ENCODE results near the gene TRPM6. TPM values are rescaled to one million over a fixed set of nuclear protein-coding genes. Genes with fewer than 3 reads are reported as not detected.

The TRPM6 gene
- total and polyA plus RNA-seq, 4 experiments from 2014 or later = not detected

GRCh38 chr9:74742792-74743730, 144.7 kb downstream of the TRPM6 start:
- H3K36me3 Mint-ChIP-seq = no peaks in the 10 kb centered on the region
- no peaks in the 10 kb centered on the region for H3K27me3 ChIP-seq (ENCODE audit: insufficient read depth, low read length)
- peaks cover 0 to 4% (median 0%) of the 10 kb centered on the region in 8 donors for H3K9me3 Mint-ChIP-seq
- no peaks in the 10 kb centered on the region for H3K36me3 ChIP-seq (ENCODE audit: insufficient read depth, low read length)
- no peak for DNase-seq
- peaks cover 0 to 3% (median 0%) of the 10 kb centered on the region in 4 donors for H3K4me1 Mint-ChIP-seq
- no peak overlapping the region for H3K4me3 ChIP-seq (ENCODE audit: low read length in 2 of 2)
- peaks cover 10 to 18% of the 10 kb centered on the region in 2 donors for H3K27me3 Mint-ChIP-seq
- no peaks in the 10 kb centered on the region for H3K4me1 ChIP-seq (ENCODE audit: insufficient read depth, low read length)
- ChIA-PET POLR2A (ENCODE audit: partially characterized antibody) (no interaction called here), CTCF (ENCODE audit: partially characterized antibody) (interaction anchor here (1.0 to 1.3 kb wide), 3 partner anchors 10 to 27 kb away, joined by 3 to 6 read pairs (median 4); no protein-coding TSS in a partner anchor)
- intact Hi-C loops (cut with micrococcal nuclease) = loop anchor here (2.0 kb wide), 1 partner anchor 1542 kb away; no protein-coding TSS in a partner anchor
- H3K27ac ChIP-seq (ENCODE audit: low read depth, low read length) = no peak overlapping the region
- no peaks in the 10 kb centered on the region for H3K9me3 ChIP-seq (ENCODE audit: control insufficient read depth in 1 of 2, low read length in 2 of 2)
- no peak overlapping the region for H3K27ac Mint-ChIP-seq
- no peak overlapping the region for H3K4me3 Mint-ChIP-seq

- H3K9me3 ChIP-seq (ENCODE audit: control insufficient read depth in 1 of 2, low read length in 2 of 2) = no peaks in the 10 kb centered on the region
- no peak overlapping the region for H3K4me3 Mint-ChIP-seq
- no peak overlapping the region for H3K4me3 ChIP-seq (ENCODE audit: low read length in 2 of 2)
- H3K27ac ChIP-seq (ENCODE audit: low read depth, low read length) = no peak overlapping the region
- H3K36me3 ChIP-seq (ENCODE audit: insufficient read depth, low read length) = no peaks in the 10 kb centered on the region
- no peaks in the 10 kb centered on the region for H3K4me1 ChIP-seq (ENCODE audit: insufficient read depth, low read length)
- ChIA-PET CTCF (ENCODE audit: partially characterized antibody) (interaction anchor here (1.0 to 1.1 kb wide), 2 partner anchors 11 to 28 kb away, joined by 3 to 4 read pairs; no protein-coding TSS in a partner anchor), POLR2A (ENCODE audit: partially characterized antibody) (no interaction called here)
- H3K4me1 Mint-ChIP-seq = peaks cover 0 to 3% (median 0%) of the 10 kb centered on the region in 4 donors
- intact Hi-C loops (cut with micrococcal nuclease) = loop anchor here (2.0 kb wide), 1 partner anchor 1541 kb away; no protein-coding TSS in a partner anchor
- H3K27me3 Mint-ChIP-seq = peaks cover 10 to 18% of the 10 kb centered on the region in 2 donors
- H3K27me3 ChIP-seq (ENCODE audit: insufficient read depth, low read length) = no peaks in the 10 kb centered on the region
- H3K9me3 Mint-ChIP-seq = peaks cover 0 to 4% (median 0%) of the 10 kb centered on the region in 8 donors
- DNase-seq = no peak
- no peak overlapping the region for H3K27ac Mint-ChIP-seq
- H3K36me3 Mint-ChIP-seq = no peaks in the 10 kb centered on the region
Measured at GRCh38 chr9:74742191-74742790, 145.4 kb downstream of the TRPM6 start.

GRCh38 chr9:74736646-74737045, 151.1 kb downstream of the TRPM6 start:
- Mint-ChIP-seq H3K27ac (no peak overlapping the region), H3K4me3 (no peak overlapping the region), H3K9me3 (no peaks in the 10 kb centered on the region), H3K4me1 (no peaks in the 10 kb centered on the region), H3K27me3 (peaks cover 3 to 7% of the 10 kb centered on the region in 2 donors), H3K36me3 (no peaks in the 10 kb centered on the region)
- H3K36me3 ChIP-seq (ENCODE audit: insufficient read depth, low read length) = no peaks in the 10 kb centered on the region
- H3K27me3 ChIP-seq (ENCODE audit: insufficient read depth, low read length) = no peaks in the 10 kb centered on the region
- DNase-seq = no peak
- no peak overlapping the region for H3K4me3 ChIP-seq (ENCODE audit: low read length in 2 of 2)
- intact Hi-C loops (cut with micrococcal nuclease) = no loop called here
- CTCF ChIA-PET (ENCODE audit: partially characterized antibody) = no interaction called here
- H3K9me3 ChIP-seq (ENCODE audit: control insufficient read depth in 1 of 2, low read length in 2 of 2) = no peaks in the 10 kb centered on the region
- H3K4me1 ChIP-seq (ENCODE audit: insufficient read depth, low read length) = no peaks in the 10 kb centered on the region
- no peak overlapping the region for H3K27ac ChIP-seq (ENCODE audit: low read depth, low read length)
- POLR2A ChIA-PET (ENCODE audit: partially characterized antibody) = no interaction called here

GRCh38 chr9:74735761-74736160, 152.0 kb downstream of the TRPM6 start:
- Histone ChIP-seq H3K9me3 (ENCODE audit: control insufficient read depth in 1 of 2, low read length in 2 of 2) (no peaks in the 10 kb centered on the region), H3K4me3 (ENCODE audit: low read length in 2 of 2) (no peak overlapping the region), H3K27ac (ENCODE audit: low read depth, low read length) (no peak overlapping the region), H3K36me3 (ENCODE audit: insufficient read depth, low read length) (no peaks in the 10 kb centered on the region), H3K27me3 (ENCODE audit: insufficient read depth, low read length) (no peaks in the 10 kb centered on the region), H3K4me1 (ENCODE audit: insufficient read depth, low read length) (no peaks in the 10 kb centered on the region)
- no peaks in the 10 kb centered on the region for H3K36me3 Mint-ChIP-seq
- ChIA-PET CTCF (ENCODE audit: partially characterized antibody) (no interaction called here), POLR2A (ENCODE audit: partially characterized antibody) (no interaction called here)
- peaks cover 1 to 3% of the 10 kb centered on the region in 2 donors for H3K27me3 Mint-ChIP-seq
- no peak overlapping the region for H3K4me3 Mint-ChIP-seq
- H3K27ac Mint-ChIP-seq = no peak overlapping the region
- H3K9me3 Mint-ChIP-seq = no peaks in the 10 kb centered on the region
- DNase-seq = no peak
- no peaks in the 10 kb centered on the region for H3K4me1 Mint-ChIP-seq
- intact Hi-C loops (cut with micrococcal nuclease) = no loop called here

- CTCF ChIA-PET (ENCODE audit: partially characterized antibody) = interaction anchor here (2.1 kb wide), 1 partner anchor 14 kb away, joined by 6 read pairs; no protein-coding TSS in a partner anchor
Measured at GRCh38 chr9:74729136-74729695, 158.5 kb downstream of the TRPM6 start.

GRCh38 chr9:74728176-74728575, 159.5 kb downstream of the TRPM6 start:
- POLR2A ChIA-PET (ENCODE audit: partially characterized antibody) = no interaction called here
- no peaks in the 10 kb centered on the region for H3K4me1 ChIP-seq (ENCODE audit: insufficient read depth, low read length)

More at GRCh38 chr9:74729136-74729695, 158.5 kb downstream of the TRPM6 start:
- POLR2A ChIA-PET (ENCODE audit: partially characterized antibody) = no interaction called here
- H3K27me3 Mint-ChIP-seq = peaks cover 2 to 8% of the 10 kb centered on the region in 2 donors
- DNase-seq = no peak
- Histone ChIP-seq H3K27me3 (ENCODE audit: insufficient read depth, low read length) (no peaks in the 10 kb centered on the region), H3K9me3 (ENCODE audit: control insufficient read depth in 1 of 2, low read length in 2 of 2) (no peaks in the 10 kb centered on the region), H3K4me1 (ENCODE audit: insufficient read depth, low read length) (no peaks in the 10 kb centered on the region), H3K4me3 (ENCODE audit: low read length in 2 of 2) (no peak overlapping the region), H3K27ac (ENCODE audit: low read depth, low read length) (no peak overlapping the region), H3K36me3 (ENCODE audit: insufficient read depth, low read length) (no peaks in the 10 kb centered on the region)
- H3K4me1 Mint-ChIP-seq = peaks cover 0 to 3% (median 1%) of the 10 kb centered on the region in 4 donors
- no peaks in the 10 kb centered on the region for H3K36me3 Mint-ChIP-seq
- intact Hi-C loops (cut with micrococcal nuclease) = no loop called here
- H3K4me3 Mint-ChIP-seq = no peak overlapping the region
- no peak overlapping the region for H3K27ac Mint-ChIP-seq
- H3K9me3 Mint-ChIP-seq = peaks cover 0 to 2% (median 0%) of the 10 kb centered on the region in 8 donors

GRCh38 chr9:74726581-74726980, 161.1 kb downstream of the TRPM6 start:
- Histone ChIP-seq H3K4me3 (ENCODE audit: low read length in 2 of 2) (no peak overlapping the region), H3K36me3 (ENCODE audit: insufficient read depth, low read length) (no peaks in the 10 kb centered on the region), H3K9me3 (ENCODE audit: control insufficient read depth in 1 of 2, low read length in 2 of 2) (no peaks in the 10 kb centered on the region), H3K4me1 (ENCODE audit: insufficient read depth, low read length) (no peaks in the 10 kb centered on the region), H3K27ac (ENCODE audit: low read depth, low read length) (no peak overlapping the region), H3K27me3 (ENCODE audit: insufficient read depth, low read length) (no peaks in the 10 kb centered on the region)
- CTCF ChIA-PET (ENCODE audit: partially characterized antibody) = no interaction called here
- Mint-ChIP-seq H3K36me3 (no peaks in the 10 kb centered on the region), H3K27ac (no peak overlapping the region), H3K27me3 (peaks cover 2 to 7% of the 10 kb centered on the region in 2 donors), H3K4me1 (peaks cover 0 to 3% (median 1%) of the 10 kb centered on the region in 4 donors), H3K9me3 (peaks cover 0 to 2% (median 0%) of the 10 kb centered on the region in 8 donors), H3K4me3 (no peak overlapping the region)
- intact Hi-C loops (cut with micrococcal nuclease) = no loop called here
- POLR2A ChIA-PET (ENCODE audit: partially characterized antibody) = no interaction called here
- no peak for DNase-seq

More at GRCh38 chr9:74728176-74728575, 159.5 kb downstream of the TRPM6 start:
- no peaks in the 10 kb centered on the region for H3K9me3 ChIP-seq (ENCODE audit: control insufficient read depth in 1 of 2, low read length in 2 of 2)
- intact Hi-C loops (cut with micrococcal nuclease) = no loop called here
- H3K27me3 ChIP-seq (ENCODE audit: insufficient read depth, low read length) = no peaks in the 10 kb centered on the region
- no peak overlapping the region for H3K27ac Mint-ChIP-seq
- DNase-seq = no peak
- H3K36me3 Mint-ChIP-seq = no peaks in the 10 kb centered on the region
- CTCF ChIA-PET (ENCODE audit: partially characterized antibody) = interaction anchor here (2.1 kb wide), 1 partner anchor 15 kb away, joined by 6 read pairs; no protein-coding TSS in a partner anchor
- H3K9me3 Mint-ChIP-seq = peaks cover 0 to 2% (median 0%) of the 10 kb centered on the region in 8 donors
- H3K36me3 ChIP-seq (ENCODE audit: insufficient read depth, low read length) = no peaks in the 10 kb centered on the region
- H3K27ac ChIP-seq (ENCODE audit: low read depth, low read length) = no peak overlapping the region
- H3K4me1 Mint-ChIP-seq = peaks cover 0 to 3% (median 1%) of the 10 kb centered on the region in 4 donors
- H3K4me3 ChIP-seq (ENCODE audit: low read length in 2 of 2) = no peak overlapping the region
- H3K4me3 Mint-ChIP-seq = no peak overlapping the region
- peaks cover 2 to 8% of the 10 kb centered on the region in 2 donors for H3K27me3 Mint-ChIP-seq

All from CD4-positive, alpha-beta memory T cell (primary cell).